Stimulated activated CD8-positive, alpha-beta memory T cell treated with anti-CD3 and anti-CD28 coated beads, Interleukin-7, amount 100 ng/mL, for 48 hours (primary cell): ENCODE measurements around the gene TNRC6C.
"Not testable (repeated sequence)": the region's sequence is repeated elsewhere in the genome, so short reads cannot be mapped to it uniquely, and the experiment has no call there.

ENCODE experiments used
- DNase-seq, 2 donors: peaks; one replicate each; pipeline ENCODE4 v3.0.0-alpha.2; 2020; ENCODE audit warnings: low read depth in 1 of 2; ENCODE audit errors: extremely low read depth in 1 of 2

Gene TNRC6C

DNA sequence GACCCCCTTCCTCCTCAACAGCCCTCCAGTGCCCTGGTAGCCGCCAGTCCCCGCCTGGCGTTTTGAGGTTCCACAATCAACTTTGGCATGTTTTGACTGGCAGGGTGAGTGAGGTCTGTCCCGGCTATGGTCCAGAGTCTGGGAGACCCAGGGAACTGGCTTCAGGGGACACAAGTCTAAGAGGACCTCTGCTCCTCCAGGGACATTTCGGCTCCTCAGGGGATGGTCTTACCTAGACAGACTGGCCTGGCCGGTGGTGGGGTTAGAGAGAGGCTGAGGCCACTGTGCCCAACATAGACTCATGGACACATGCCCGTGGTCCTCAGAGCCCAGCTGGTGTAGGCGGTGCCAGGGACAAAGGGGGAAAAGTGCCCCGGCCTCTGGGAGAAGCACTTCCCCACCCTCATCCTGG, 174.3 kb downstream of the TNRC6C start:
- no peak for DNase-seq

DNA sequence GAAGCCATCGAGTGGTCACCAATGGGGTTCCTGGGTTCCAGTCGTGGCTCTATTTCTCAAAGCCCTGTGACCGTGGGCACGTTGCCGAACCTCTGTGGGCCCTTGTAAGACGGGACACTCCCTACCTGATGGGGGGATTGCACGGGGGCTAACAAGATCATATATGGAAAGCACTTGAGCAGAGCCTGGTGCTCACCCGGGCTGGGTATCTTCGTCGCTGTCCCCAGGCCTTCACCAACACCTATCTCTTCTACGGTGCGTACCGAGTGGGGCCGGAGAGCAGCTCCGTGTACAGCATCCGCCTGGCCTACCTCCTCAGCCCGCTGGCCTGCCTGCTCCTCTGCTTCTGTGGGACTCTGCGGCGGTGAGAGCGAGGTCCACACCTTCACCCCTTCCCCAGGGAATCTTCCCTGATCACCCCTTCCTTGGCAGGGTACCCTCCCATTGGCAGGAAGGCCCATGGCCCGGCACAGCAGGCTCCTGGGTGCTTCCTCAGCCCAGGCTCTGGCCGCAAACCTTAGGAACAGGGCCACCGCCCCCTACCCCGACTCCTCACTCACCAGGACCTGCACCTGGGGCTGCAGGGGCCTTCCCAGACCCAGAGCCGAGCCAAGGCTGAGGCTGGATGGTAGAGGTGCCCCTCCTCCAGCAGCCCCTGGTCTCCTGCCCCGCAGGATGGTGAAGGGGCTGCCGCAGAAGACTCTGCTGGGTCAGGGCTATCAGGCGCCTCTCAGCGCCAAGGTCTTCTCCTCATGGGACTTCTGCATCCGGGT, 174.9 kb downstream of the TNRC6C start:
- DNase-seq: no peak

DNA sequence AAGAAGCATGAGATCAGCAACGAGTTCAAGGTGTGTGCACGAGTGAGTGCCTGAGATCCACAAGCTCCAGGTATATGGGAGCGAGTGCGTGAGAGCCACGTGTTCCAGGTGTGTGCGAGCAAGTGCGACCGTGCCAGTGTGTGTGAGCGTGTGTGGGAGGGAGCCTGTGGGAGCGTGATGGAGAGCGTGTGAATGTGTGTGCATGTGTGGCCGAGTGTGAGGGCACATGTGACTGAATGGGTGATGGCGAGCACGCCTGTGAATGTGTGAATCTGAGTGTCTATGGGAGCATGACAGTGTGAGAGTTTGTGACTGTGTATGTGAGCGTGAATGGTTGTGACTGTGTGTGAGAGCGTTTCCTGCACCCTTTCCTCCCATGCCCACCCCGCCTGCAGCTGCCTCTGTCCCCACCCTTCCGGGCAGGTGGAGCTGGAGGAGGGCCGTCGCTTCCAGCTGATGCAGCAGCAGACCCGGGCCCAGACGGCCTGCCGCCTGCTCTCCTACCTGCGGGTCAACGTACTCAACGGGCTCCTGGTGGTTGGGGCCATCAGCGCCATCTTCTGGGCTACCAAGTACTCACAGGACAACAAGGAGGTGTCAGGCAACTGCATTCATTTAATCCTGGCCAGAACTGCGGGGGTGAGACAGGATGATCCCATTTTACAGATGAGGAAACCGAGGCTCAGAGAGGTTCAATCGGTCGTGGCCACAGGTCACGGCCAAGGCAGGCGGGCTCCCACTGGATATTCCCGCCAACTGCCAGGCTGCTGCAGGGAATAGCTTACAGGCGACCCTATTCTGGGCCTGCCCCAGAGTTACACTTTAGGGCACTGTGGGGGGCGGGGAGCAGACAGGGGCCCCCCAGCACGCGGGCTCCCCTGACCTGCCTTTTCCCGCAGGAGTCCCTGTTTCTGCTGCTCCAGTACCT, 175.7 kb downstream of the TNRC6C start:
- peak in 1 of 2 donors; percentile 64 for DNase-seq

DNA sequence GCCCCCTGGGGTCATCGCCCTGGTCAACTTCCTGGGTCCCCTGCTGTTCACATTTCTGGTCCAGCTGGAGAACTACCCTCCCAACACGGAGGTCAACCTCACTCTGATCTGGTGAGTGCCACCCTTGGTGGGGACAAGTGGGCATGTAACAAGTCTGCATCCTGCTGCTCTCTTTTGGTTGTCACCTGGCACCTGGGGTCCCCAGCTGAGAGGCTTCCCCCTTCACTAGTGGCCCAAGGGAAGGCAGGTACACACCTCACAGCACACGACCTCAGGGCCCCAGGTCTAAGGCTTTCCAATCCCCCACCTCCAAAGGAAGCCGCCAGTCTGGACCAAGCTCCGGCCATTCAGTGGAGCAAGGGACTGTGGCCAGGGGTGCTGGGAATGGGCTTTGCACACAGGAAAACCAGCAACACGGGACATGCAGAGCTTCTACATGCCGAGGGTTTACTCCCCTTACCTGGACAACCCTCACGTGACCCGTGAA, 176.4 kb downstream of the TNRC6C start:
- no peak for DNase-seq

DNA sequence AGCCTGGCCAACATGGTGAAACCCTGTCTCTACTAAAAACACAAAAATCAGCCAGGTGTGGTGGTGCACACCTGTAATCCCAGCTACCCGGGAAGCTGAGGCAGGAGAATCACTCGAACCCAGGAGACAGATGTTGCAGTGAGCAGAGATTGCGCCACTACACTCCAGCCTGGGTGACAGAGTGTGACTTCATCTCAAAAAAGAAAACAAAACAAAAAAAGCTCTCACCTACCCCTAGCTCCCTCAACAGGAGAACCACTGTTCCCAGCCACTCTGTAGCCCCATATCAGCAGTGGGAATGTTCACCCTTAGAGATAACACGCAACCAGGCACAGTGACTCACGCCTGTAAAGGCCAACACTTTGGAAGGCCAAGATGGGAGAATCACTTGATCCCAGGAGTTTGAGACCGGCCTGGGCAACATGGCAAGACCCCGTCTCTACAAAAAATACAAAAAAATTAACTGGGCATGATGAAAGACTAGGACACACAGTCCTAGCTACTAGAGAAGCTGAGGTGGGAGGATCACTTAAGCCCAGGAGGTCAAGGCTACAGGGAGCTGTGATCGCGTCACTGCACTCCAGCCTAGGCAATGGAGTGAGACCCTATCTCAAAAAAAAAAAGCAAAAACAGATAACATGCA, 177.5 kb downstream of the TNRC6C start:
- no peak for DNase-seq

DNA sequence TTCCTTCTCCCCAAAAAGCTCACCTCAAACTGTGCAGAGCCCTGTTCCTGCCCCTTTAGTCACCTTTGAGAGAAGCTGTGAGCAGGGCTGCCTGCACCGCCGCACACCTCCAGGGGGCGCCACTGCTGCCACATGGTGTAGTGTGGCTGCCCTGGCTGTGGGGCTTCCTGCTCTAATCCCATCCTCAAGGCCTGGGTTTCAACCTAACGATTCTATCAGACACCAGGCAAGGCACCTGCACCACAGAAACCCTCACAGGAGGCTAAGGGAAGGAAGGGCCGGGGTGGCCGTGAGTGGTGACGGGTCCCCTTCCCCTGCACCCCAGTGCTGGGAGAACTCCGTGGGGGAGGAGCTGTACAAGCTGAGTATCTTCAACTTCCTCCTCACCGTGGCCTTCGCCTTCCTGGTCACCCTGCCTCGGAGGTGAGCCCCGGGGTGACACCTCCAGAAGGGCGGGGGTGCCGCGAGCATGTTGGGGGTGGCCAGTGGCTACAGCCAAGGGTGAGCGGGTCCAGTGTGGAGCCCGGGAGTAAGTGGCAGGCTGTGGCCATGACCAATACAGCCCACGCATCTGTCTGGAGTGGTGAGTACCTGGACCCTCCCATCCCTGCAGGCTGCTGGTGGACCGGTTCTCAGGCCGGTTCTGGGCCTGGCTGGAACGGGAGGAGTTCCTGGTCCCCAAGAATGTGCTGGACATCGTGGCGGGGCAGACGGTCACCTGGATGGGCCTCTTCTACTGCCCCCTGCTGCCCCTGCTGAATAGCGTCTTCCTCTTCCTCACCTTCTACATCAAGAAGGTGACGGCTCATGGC, 179.1 kb downstream of the TNRC6C start:
- no peak for DNase-seq

DNA sequence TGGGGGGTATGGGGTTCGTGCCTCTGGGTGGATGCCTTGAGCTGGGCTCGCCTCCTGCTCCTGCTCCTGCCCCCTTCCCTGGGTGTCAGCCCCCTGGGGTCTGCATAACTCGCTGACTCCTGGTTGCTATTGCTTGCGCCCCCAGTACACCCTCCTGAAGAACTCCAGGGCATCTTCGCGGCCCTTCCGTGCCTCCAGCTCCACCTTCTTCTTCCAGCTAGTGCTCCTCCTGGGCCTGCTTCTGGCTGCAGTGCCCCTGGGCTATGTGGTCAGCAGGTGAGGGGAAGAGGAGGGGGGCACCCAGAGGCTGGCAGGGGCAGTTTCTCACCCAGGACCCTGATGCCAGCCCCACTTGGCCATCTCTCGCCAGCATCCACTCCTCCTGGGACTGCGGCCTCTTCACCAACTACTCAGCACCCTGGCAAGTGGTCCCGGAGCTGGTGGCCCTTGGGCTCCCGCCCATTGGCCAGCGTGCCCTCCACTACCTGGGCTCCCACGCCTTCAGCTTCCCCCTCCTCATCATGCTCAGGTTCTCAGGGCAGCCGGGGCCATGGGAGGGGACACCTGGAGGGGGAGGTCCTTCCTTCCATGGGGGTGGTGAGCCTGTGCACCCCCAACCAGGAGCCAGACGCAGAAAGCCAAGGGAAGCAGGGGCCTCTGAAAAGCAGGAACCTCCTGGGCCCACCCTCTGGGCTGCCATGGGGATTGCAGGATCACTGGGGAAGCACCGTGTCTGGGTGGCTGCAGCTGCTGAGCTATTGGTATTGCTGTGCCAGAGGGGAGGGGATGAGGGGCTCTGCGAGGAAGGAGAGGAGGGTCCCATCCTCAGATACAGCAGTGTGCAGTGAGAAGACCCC, 179.9 kb downstream of the TNRC6C start:
- DNase-seq: no peak

DNA sequence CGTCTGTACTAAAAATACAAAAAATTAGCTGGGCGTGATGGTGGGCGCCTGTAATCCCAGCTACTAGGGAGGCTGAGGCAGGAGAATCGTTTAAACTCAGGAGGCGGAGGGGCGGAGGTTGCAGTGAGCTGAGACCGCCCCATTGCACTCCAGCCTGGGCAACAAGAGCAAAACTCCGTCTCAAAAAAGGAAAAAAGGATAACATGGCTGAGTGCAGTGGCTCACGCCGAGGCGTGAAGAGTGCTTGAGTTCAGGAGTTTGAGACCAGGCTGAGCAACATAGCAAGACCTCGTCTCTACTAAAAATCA, 181.3 kb downstream of the TNRC6C start:
- not testable (repeated sequence) for DNase-seq

DNA sequence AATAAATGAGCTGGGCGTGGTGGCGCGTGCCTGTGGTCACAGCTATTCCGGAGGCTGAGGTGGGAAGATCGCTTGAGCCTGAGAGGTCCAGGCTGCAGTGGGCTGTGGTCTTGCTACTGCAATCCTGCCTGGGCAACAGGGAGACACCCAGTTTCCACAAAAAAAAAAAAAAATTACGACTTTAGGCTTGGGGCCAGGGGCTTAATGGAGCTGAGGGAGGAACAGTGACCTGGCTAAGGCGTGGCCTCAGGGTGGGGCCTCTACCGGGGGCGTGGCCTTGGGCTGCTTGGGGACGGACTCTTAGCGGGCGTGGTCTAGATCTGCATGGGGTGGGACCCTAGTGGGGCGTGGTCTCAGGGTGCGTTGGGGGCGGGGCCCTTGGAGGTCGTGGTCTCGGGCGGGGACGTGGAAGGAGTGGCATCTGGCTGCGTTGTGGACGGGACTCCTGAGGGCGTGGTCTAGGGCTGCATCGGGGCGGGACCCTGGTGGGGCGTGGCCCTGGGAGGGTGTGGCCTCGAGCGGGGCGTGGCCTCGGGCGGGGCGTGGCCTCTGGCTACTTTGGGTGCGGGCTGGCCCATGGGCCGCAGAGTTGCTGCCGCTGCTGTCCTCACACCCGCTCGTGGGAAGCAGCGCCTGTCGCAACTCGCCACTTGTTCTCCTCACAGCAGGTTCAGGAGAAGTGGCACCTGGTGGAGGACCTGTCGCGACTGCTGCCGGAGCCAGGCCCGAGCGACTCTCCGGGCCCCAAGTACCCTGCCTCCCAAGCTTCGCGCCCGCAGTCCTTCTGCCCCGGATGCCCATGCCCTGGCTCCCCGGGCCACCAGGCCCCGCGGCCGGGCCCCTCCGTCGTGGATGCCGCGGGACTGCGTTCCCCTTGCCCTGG, 181.9 kb downstream of the TNRC6C start:
- peak; percentile 92 to 98 for DNase-seq

DNA sequence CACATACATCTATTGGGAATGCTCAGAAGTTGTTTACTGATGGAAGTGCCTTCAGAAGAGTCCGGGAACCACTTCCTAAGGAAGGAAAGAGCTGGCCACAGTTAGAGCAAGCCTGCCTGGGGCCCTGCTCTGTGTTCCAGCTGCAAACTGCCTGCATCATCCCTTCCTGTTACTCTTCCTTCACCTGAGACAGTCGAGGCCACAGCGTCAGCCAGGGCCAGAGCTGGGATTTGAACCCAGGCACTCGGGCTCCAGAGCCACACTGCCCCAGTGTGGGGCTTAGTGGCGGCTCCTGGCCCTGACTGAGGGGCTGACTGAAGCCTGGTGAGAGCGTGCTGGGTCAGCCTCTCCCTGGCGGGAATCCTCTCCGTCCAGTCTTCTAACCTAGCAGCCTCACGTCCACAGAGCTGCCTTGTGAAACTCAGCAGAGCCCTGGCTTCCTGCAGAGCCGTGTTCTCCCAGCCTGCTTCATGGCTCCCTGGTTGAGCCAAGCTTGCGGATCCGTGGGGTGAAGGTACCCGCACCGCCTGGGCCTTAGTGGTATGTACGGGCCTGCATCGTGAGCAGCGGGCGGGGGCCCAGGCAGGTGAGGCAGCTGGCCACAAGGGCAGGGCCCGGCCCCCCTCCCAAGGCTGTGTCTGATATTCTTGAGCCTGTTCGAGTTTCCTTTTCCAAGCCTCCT, 183.1 kb downstream of the TNRC6C start:
- no peak for DNase-seq

DNA sequence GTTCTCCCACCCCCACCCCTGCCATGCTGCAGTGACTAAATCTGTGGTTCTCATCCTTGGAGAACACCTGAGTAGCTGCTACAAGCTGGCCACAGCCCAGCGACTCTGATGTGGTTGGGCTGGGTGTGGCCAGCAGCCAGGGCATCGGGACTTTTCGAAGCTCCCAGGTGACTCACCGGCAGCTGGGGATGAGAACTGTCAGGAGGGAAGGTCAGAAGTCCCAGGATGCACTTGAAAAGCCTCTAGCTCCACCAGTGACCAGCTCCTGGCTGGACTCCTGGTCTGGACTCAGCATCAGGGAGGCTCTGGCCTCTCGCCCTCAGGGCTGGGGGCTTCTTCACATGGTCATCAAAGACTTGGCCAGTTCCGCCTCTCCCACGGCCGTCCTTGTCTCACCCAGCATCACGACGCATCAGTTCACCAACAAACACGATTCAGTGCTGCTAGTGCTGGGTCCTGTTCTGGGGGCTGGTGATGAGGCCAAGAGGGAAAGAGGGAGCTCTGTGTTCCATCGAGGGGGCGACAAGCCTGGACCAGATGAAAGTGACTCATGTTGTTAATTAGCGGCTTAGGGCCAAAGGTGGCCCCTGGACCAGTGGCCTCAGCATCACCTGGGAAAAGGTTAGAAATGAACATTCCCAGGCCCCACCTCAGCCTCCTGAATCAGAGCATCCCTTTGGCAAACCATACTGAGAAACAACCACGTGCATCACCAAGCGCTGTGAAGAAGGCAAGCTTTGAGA, 183.8 kb downstream of the TNRC6C start:
- no peak for DNase-seq

DNA sequence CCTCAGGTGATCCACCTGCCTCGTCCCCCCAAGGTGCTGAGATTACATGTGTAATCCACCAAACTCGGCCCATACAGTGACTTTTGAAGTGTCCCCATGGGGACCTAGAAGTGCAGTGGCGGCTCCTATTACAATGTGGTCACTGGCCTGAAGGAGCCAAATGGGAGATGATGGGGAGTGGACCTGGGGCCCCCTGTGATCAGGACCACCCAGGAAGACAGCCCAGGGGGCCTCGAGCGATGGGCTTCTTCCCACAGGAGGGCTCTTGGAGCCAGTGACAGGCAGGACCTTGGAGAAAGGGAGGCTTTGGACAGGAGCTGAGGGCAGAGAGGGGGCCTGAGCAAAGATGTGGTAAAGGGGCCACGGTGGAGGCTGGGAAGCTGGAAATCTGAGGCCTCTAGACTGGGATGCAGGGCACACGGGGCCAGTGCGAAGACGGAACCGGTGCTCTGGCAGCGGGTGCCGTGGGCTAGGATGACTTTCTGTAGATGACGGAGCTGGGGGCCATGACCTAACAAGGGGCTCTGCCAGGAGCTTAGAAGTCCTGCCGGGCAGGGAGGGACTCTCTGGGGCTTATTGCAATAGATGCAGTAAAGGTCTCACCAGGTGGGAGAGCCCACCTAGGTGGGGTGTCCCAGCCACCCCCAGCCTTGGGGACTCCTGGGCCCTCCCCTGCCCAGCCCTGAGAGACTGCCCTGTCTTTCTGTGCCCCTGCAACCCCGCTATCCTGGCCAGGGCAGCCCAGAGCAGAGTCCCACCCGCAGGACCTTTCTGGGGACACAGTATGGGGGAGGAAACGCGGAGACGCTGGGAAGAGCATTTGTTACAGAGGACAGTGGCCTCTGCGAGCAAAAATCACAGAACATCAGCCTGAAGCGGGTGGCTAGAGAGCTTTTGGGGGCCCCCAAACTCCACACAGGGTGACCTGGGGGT, 185.0 kb downstream of the TNRC6C start:
- no peak for DNase-seq

DNA sequence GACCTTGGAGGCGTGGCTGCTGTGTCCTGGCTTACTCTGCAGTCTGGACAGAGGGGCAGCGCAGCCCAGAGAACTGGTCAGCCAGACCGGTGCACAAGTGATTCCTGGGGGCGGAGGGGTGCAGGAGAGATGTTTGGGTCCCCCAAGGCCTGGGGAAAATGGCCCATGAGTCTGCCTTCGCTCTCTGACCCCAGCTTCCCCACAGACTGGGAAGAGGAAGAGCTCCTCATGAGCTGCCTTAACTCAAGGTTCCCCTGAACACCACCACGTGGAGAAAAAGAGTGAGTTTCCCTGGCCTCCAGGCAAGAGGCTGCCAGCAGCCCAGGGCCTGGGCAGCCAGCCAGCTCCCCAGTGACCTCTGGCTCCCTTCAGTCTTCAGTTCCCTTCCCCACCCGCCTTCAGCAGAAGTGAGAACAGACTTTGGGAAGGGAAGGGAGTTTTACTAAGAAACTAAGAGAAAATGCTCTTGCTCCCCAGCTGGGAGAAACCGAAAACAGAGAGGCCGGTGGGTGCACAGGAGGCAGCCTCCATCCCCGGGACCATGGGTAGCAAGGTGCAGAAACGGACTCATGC, 185.7 kb downstream of the TNRC6C start:
- DNase-seq: no peak

DNA sequence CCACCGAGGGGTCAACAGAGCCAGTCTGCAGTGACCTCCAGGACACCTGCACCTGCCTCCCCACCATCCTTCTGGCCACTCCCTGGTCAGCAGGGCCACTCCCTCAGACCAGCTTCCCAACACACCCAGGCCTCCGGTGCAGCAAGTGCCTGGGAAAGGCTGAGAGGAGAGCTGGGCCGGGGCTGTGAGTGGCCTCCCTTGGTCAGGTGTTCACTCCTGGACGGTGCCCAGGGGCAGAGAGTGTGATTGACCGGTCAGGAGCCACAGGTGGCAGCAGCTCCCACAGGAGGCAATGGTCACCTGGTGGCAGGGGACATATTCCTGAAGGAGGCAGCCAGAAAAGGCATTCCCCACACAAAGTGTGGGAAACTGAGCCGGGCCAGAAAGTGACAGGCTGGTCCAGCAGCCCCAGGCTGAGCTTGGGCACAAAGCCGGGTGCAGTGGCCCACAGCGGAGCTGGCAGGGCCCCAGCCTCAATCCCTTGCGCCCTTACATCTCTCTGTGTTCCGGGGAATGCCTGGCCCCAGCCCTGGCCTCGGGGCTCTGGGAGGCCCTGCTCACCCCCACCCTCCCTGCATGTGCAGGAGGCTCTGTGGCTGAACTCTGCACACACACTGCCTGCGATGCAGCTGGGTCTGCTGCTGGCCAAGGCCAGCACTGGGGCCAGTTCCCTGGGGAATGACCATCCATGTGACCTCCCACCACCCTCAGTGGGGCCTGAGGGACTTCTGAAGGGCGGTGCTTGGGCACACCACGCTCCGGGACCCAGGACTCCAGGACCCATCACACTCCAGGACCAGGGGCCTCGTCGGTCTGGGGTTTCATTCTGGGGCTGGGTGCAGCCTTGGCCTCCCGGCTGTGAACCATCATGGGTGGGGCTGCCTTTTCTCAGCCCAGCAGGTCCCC, 186.5 kb downstream of the TNRC6C start:
- DNase-seq: no peak

DNA sequence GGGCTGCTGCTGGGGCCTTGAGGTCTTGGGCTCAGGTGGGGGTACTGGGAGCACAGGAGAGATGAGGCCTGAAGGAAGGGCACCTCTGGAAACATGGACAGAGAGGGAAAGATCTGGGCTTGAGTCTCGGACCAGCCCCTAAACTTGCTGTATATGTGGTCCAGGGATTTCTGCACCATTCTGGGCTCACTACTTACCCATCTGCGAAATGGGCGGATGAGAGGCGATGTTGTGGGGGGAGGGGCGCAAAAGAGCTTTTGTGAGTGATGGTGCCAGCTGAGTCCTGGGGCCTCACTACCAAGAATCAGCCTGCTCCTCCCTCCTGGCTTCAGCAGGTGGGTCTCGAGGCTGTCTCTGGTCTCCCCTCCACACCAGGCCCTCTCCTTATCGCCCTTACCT, 188.0 kb downstream of the TNRC6C start:
- DNase-seq: no peak
